Stimulated activated CD8-positive, alpha-beta memory T cell treated with anti-CD3 and anti-CD28 coated beads, Interleukin-2, amount 100 ng/mL, for 1 hour (primary cell): ENCODE results near the gene CHD3.
"Not testable (repeated sequence)": the region's sequence is repeated elsewhere in the genome, so short reads cannot be mapped to it uniquely, and the experiment has no call there.

Experiments used
- DNase-seq, 2 donors: peaks; one replicate each; pipeline ENCODE4 v3.0.0-alpha.2; 2020; ENCODE audit warnings: low read depth in 2 of 2

Gene CHD3

DNA sequence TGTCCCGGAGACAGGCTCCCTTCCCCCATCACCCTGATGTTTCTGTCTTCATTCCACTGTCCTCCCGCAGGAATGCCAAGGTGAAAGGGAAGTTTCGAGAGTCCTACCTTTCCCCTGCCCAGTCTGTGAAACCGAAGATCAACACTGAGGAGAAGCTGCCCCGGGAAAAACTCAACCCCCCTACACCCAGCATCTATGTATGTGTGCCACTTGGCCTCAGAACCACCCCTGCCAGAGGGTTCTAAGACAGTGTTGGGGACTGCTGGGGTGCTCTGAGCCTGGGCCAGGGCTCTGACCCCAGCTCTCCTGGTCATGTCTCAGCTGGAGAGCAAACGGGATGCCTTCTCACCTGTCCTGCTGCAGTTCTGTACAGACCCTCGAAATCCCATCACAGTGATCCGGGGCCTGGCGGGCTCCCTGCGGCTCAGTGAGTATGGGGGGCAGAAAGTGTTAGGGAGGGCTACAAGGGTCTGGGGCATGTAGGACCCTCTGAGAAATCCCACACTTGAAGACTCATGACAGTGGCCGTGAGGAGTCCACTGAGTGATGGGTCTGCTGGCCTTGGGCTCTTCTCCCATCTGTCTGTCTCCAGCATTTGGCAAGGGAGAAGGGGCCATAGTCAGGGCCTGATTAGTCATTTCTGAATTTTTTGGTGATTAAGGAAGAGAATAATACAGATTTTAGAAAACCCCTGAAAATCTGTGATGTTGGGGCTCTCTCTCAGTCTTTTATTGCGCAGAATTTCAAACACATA lies 38.7 kb upstream of the CHD3 start:
- no peak for DNase-seq

DNA sequence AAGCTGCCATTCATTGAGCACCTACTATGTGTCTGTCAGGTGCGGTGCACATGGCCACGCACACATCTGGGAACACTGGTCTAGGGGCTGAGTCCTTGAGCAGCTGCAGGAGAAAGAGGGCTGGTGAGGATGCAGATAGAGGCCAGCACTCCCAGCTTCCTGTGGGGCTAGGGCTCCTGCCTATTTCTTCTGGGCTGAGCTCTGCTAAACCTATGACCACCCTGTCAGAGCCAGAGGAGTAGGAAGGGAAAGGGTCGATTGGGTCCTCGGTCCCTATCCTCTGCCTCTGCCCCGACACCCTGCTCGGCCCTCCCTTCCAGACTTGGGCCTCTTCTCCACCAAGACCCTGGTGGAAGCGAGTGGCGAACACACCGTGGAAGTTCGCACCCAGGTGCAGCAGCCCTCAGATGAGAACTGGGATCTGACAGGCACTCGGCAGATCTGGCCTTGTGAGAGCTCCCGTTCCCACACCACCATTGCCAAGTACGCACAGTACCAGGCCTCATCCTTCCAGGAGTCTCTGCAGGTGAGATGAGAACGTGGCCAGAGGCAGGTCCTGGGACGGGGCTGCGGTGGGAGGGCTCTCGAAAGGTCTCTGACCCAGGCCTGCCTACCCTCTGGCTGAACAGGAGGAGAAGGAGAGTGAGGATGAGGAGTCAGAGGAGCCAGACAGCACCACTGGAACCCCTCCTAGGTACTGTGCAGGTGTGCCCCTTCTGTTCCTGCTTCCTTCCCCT lies 37.7 kb upstream of the CHD3 start:
- no peak for DNase-seq

DNA sequence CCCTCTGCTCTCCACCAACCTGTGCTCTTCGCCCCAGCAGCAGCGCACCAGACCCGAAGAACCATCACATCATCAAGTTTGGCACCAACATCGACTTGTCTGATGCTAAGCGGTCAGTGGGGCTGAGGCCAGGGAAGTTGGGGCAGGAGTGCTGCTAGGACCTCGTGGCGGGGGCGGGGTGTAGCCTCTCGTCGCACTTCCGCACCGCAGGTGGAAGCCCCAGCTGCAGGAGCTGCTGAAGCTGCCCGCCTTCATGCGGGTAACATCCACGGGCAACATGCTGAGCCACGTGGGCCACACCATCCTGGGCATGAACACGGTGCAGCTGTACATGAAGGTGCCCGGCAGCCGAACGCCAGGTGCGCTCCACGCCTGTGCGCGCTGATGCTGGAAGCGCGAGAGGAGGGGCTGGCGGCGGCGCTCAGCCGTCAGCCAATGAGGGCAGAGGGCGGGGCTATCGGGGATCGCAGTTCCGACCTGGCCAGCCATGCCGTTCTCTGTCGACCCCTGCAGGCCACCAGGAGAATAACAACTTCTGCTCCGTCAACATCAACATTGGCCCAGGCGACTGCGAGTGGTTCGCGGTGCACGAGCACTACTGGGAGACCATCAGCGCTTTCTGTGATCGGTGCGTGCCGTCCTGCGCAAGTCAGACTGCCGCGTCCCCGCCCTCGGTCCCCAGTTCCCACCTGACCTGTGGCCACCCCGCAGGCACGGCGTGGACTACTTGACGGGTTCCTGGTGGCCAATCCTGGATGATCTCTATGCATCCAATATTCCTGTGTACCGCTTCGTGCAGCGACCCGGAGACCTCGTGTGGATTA lies 36.9 kb upstream of the CHD3 start:
- peak; percentile 84 to 91 for DNase-seq

DNA sequence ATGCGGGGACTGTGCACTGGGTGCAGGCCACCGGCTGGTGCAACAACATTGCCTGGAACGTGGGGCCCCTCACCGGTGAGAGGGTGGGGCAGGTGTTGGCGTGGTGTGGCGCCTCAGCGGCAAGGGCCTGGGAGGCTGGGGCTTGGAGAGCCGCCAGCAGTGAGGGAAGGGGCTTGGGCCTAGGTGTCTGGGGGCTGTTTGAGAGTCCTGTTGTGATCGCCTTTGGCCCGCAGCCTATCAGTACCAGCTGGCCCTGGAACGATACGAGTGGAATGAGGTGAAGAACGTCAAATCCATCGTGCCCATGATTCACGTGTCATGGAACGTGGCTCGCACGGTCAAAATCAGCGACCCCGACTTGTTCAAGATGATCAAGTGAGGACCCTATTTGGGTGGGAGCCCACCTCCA lies 36.3 kb upstream of the CHD3 start:
- no peak for DNase-seq

DNA sequence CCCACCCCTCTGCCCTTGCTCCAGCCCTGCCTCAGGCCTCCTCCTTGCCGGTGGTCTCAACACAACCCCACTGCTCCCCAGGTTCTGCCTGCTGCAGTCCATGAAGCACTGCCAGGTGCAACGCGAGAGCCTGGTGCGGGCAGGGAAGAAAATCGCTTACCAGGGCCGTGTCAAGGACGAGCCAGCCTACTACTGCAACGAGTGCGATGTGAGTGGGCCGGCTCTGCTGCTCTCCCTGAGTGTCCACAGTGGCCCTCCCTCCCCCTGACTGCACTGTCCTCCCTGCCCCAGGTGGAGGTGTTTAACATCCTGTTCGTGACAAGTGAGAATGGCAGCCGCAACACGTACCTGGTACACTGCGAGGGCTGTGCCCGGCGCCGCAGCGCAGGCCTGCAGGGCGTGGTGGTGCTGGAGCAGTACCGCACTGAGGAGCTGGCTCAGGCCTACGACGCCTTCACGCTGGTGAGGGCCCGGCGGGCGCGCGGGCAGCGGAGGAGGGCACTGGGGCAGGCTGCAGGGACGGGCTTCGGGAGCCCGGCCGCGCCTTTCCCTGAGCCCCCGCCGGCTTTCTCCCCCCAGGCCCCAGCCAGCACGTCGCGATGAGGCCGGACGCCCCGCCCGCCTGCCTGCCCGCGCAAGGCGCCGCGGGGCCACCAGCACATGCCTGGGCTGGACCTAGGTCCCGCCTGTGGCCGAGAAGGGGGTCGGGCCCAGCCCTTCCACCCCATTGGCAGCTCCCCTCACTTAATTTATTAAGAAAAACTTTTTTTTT lies 35.5 kb upstream of the CHD3 start:
- no peak for DNase-seq

DNA sequence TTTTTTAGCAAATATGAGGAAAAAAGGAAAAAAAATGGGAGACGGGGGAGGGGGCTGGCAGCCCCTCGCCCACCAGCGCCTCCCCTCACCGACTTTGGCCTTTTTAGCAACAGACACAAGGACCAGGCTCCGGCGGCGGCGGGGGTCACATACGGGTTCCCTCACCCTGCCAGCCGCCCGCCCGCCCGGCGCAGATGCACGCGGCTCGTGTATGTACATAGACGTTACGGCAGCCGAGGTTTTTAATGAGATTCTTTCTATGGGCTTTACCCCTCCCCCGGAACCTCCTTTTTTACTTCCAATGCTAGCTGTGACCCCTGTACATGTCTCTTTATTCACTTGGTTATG lies 34.9 kb upstream of the CHD3 start:
- no peak for DNase-seq

DNA sequence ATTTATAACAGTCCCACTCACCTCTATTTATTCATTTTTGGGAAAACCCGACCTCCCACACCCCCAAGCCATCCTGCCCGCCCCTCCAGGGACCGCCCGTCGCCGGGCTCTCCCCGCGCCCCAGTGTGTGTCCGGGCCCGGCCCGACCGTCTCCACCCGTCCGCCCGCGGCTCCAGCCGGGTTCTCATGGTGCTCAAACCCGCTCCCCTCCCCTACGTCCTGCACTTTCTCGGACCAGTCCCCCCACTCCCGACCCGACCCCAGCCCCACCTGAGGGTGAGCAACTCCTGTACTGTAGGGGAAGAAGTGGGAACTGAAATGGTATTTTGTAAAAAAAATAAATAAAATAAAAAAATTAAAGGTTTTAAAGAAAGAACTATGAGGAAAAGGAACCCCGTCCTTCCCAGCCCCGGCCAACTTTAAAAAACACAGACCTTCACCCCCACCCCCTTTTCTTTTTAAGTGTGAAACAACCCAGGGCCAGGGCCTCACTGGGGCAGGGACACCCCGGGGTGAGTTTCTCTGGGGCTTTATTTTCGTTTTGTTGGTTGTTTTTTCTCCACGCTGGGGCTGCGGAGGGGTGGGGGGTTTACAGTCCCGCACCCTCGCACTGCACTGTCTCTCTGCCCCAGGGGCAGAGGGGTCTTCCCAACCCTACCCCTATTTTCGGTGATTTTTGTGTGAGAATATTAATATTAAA lies 34.4 kb upstream of the CHD3 start:
- DNase-seq: no peak

DNA sequence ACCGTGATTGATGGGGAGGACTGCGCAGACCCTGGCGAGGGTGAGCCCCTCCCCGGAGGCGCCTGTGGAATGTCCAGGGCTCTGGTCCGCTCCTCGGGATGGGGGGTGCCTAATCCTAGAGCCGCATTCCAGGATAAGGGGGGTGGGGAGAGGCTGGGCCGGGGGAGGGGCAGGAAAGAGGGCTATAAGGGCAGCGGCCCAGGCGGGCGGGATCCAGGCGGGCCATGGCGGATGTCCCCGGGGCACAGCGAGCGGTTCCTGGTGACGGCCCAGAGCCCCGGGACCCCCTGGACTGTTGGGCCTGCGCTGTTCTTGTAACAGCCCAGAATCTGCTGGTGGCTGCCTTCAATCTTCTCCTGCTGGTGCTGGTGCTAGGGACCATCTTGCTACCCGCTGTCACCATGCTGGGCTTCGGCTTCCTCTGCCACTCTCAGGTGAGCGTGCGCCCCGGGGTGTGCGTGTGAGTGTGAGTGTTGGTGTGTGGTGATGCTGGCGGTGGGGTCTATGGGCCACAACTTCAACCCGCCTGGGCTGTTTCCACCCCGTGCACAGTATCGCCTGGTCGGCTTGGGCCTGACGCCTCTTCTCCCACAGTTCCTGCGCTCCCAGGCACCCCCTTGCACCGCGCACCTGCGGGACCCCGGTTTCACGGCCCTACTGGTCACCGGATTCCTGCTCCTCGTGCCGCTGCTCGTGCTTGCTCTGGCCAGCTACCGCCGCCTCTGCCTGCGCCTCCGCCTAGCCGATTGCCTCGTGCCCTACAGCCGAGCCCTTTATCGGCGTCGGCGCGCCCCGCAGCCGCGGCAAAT lies 33.5 kb upstream of the CHD3 start, which contains the start of gene TMEM88:
TSS of gene TMEM88 (plus strand) at position 216 of the 809 bp plus-strand sequence. CDS start at position 225, 9 bp downstream.
- DNase-seq: no peak

DNA sequence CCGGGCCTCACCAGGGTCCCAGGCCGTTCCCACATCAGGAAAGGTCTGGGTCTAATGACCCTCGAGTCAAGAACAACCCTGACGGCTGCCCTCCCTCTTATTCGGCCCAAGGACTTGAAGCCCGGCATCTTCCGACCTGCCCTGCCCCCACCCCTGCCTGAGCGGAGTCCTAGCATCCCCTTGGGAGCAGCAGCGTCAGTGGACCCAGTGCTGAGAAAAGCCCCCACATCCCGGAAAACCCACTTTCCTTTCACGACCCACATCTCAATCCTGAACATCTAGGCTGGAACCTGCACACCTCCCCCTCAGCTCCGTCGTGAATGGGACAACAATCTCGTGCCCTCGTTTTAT lies 33.0 kb upstream of the CHD3 start:
- no peak for DNase-seq

DNA sequence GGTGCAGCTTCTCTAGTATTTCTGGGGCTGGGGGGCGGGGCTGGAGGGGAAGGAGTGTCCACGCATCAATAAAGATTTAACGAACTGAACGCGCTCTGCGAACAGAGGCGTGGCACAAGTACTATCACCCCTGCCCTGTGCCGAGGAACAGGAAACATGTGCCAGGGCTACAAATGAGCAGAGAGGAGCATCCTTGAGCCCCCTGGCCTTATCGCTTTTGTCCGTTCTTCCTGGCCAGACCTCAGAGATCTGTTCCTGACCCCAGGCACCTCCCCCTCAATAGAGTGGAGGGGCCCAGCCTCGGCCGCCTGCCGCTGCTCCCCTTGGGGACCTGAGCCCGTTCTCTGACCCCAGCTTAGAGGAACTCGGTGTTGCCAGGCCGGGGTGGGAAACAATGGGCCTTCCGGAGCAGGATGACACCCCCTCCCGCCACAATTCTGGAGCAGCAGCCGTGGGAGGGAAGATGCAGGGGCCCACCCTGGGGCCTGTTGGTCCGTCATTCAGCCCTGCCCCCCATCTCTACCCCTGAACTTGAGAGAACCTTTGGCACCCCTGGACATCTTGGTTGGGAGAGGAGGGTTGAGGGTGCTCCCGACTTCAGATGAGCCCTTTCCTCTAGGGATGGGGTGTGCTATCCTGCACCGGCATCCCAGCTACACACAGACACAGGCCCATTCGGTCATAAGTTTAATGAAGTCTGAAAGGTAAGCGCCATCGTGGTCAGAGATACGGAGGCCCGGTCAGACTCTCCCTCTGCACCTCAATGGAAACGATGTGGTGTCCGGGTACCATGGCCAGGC lies 32.4 kb upstream of the CHD3 start:
- DNase-seq: no peak

DNA sequence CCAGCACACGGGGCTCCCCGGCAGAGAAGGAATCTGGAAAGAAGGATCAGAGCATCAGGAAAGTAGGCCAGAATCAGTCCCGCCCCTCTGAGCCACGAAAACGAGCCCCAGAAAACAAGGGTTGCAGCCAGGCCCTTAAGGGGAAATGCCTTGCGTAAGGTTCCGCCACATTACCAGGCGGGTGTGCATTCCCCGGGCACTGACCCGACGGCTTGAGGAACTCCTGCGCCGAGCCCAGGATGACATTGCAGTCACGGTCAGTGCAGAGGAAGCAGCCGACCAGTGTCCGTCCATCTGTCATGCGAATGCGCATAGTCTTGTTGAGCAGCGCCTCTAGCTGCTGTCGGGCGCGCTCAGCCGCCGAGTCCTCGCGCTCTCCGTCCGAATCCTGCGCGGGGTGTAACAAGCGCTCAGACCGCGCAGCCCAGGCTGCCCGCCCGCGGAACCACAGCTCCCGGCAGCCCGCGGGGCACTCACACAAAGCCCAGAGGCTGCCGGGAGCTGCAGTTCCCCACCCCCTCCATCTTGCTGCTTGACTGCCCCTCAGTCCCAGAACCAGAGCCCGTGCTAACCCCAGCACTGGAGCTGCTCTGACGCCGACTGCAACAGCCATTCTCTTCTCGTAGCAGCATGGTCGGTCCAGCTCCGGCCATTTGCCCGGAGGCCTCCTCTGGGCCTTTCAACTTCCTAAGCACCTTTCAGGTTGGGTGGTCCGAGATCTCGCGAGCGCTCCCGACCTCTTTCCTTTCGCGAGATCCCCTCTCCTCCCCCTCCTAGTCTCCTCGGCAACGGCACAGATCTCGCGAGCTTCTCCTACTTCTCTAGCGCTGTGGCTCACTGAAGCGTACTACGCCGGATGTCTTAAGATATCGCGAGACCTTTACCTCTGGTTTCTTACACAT lies 31.5 kb upstream of the CHD3 start, which contains the start of gene NAA38:
TSS of gene NAA38 (minus strand) at position 749 of the 902 bp plus-strand sequence. CDS start at position 653, 96 bp downstream.
- DNase-seq: peak; percentile 81 to 88

DNA sequence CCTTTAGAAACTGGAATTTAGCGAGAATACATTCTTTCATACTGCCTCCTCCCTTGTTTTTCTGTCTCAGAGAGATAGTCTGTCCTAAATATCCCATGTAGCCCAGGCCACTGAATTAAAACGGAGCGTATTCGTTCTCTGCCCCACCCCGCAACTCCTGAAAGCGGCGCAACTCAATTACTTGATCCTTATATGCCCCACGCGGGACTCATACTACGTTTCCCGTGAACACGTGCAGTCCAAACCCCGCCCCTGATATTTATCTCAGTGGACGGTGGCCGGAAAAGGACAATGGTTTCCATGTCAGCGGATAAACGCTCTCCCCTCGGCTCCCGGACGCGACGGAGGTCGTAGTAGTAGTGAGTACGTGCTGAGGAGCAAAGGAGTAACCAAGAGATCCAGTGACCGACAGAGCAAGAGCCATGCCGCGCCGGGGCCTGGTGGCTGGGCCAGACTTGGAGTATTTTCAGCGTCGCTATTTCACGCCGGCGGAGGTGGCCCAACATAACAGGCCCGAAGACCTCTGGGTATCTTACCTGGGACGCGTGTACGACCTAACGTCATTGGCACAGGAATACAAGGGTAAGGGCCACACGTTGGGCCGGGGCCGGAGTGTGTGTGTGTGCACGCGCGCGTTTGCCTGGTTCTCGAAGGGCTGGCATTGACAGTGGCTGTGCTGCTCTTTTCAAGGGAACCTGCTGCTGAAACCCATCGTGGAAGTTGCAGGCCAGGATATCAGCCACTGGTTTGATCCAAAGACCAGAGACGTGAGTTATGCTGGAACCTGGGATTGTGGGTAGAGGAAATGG lies 30.7 kb upstream of the CHD3 start, which contains the start of gene CYB5D1:
TSS of gene CYB5D1 (plus strand) at position 291 of the 809 bp plus-strand sequence. CDS start at position 423, 132 bp downstream.
- peak; percentile 73 to 82 for DNase-seq

DNA sequence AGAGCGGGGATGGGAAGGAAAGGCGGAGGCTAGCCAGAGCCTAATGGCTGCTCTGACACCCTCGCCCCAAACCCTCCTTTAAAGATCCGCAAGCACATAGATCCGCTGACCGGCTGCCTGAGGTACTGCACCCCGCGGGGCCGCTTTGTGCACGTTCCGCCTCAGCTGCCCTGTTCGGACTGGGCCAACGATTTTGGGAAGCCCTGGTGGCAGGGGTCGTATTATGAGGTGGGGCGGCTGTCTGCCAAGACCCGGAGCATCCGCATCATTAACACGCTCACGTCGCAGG lies 30.1 kb upstream of the CHD3 start:
- no peak for DNase-seq

DNA sequence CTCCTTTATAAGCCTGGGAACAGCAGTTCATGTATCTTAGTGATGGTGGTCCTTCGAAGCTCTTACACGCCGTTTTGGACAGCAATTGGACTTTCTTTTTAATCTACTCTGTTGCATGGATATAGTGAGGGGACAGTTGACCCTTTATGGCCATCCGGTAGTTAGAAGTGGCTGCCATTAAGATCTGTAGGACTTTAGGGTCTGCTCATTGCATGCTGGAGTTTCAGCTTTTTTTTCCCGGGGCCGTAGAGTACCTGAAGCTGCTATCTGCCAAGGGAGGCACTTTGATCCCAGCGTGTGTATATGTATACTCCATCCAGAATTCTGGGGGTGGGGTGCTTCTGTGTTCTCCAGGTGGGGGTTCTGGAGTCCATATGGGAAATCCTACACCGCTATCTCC lies 29.6 kb upstream of the CHD3 start:
- no peak for DNase-seq

DNA sequence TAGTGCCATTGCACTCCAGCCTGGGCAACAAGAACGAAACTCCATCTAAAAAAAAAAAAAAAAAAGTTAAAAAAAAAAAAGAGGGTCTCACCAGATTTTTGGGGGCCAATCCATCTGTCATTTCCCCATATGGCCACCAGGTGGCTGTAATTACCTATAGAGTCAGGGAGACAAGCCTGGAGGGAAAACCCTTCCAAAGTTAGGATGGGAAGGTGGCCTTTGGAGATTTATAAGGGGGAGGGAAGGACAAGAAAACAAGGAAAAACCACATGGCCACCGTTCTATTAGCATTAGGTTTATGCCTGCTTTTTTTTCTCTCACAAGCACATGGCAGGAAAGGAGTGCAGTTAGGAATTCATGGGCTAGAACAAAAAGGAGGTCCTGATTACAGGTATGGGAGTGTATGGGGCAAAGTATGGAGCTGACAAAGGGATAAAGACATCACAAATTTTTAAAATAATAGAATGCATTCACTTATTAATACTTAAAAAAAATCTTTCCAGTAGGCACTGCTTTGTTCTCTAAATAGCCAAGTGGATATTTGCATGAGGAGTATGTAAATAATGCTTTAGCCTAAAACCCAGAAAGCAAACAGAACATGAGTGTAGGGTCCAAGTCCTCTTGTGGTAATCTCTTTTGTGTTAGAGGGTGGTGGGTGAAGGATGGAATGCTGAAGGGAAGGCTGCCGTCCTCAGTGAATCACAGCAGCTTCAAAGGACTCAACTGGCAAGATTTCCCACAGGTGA lies 25.7 kb upstream of the CHD3 start:
- DNase-seq: no peak

DNA sequence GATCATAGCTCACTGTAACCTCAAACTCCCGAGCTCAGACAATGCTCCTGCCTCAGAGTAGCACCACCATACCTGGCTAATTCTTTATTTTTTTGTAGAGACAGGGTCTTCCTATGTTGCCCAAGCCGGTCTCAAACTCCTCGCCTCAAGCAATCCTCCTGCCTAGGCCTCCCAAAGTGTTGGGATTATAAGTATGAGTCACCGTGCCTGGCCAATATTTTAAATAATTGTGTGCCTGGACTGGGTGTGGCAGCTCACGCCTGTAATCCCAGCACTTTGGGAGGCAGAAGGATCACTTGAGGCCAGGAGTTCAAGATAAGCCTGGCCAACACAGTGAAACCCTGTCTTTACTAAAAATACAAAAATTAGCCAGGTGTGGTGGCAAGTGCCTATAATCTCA lies 24.2 kb upstream of the CHD3 start:
- not testable (repeated sequence) for DNase-seq
